Renal cortex interstitium (tissue), 11 donors: ENCODE measurements around the gene RPS19BP1. TPM values are rescaled to one million over a fixed set of nuclear protein-coding genes. Genes with fewer than 3 reads are reported as not detected.

Experiments
- DNase-seq, 11 donors: peaks; one replicate each; pipeline ENCODE4 v3.0.0-alpha.2; 2013; ENCODE audit warnings: low read depth in 9 of 11, low spot score in 4 of 11; ENCODE audit errors: extremely low read depth in 1 of 11
- polyA plus RNA-seq, 3 donors: library from polyadenylated mRNA; unstranded; fragments of 120-200 nt; gene quantifications; one replicate each; pipeline ENCODE4 v1.2.1, GENCODE V29; 2013; ENCODE audit not compliant: insufficient read length in 3 of 3

The RPS19BP1 gene
- polyA plus RNA-seq, 3 donors = 41.3 to 58.4 (median 52.9) TPM

DNA sequence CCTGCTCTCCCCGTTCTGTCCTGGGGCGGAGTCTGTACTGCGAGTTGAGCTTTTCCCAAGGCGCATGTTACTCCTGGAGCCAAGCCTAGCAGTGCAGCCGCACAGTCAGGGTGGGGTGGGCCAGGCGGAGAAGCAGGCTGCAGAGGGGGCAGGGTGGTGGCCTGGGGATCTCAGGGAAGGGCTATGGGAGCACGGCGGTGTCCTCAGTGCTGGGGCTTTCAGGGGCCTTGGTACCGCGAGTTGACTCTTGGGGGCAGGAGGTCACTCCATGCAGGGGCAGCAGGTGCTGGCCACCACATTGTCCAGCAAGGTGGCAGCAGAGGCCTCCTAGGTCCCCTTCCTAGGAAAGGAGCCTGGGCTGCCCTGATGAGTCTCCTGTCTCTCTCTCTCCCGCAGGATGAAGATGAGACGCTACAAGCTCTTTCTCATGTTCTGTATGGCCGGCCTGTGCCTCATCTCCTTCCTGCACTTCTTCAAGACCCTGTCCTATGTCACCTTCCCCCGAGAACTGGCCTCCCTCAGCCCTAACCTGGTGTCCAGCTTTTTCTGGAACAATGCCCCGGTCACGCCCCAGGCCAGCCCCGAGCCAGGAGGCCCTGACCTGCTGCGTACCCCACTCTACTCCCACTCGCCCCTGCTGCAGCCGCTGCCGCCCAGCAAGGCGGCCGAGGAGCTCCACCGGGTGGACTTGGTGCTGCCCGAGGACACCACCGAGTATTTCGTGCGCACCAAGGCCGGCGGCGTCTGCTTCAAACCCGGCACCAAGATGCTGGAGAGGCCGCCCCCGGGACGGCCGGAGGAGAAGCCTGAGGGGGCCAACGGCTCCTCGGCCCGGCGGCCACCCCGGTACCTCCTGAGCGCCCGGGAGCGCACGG, 45.4 kb downstream of the RPS19BP1 start:
- DNase-seq = no peak

DNA sequence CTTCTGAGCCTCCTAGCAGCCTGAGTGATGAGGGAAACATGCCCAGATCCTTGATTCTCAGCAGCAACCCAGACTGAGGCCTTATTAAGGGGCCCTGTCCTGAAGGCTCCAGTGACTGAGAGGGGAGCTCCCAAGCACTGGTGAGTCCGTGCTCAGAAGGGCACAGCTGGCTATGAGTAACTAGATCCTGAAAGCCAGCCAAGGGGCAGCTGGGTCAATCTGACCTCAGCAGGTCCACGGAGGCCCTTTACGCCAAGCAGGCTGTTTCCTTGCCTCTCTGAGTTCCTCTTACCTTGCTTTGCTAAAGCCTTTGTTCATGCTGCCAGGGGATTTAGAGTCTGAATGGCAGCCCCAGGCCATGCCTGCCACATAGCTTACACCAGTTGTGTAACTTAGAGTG, 49.8 kb downstream of the RPS19BP1 start:
- no peak for DNase-seq

DNA sequence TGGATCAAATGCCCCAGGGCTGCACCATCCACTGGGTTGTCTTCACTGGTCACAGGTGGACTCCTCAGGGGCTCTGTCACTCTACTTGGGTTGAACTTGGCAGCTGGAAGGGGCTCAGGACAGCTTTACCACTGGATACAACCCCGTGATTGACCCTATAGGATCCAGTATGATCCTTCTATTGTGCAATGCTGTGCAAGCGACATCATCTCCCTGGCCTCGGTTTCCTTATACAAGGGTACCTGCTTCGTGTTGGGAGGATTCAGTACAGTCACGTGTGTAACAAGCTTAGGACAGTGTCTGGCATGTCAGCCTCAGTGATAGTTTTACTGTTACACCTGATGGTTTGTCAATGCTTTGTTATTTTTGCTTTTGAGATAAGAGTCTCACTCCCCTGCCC, 51.0 kb downstream of the RPS19BP1 start:
- no peak for DNase-seq

DNA sequence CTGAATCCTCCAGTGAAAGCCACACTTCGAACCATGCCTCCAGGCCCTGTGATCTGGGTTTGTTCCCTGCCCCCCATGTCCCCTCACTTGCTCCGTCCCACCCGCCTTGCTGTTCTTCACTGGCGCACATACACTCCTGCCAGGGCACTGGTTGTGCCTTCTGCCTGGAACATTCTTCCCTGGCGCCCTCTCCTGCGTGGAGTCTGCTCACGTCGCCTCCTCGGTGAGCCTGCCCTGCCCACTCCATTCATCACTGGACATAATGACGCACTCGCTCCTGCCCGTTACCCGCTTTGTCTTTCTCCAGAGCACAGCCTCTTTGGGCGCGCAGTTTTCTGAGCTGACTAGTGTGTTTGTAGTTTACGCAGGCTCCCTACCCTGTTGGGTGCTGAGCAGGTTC, 51.5 kb downstream of the RPS19BP1 start:
- DNase-seq = no peak

DNA sequence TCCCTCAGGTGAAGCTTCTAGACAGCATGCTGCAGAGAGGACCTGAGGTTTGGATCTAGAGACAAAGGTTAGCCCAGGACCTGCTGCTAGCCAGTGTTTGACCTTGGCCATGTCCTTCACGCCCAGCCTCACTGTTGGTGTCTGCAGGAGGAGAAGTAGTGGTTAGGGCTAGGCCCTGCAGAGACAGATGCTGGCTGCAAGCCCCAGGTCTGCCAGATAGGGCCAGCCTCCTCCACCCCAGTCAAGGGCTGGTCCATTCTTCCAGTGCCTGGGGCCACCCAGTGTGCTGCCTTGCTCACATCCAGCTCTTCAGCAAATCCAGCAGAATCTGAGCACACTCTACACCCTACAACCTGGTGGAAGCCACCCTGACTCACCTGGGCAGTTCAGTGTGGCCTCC, 52.0 kb downstream of the RPS19BP1 start:
- DNase-seq = no peak

DNA sequence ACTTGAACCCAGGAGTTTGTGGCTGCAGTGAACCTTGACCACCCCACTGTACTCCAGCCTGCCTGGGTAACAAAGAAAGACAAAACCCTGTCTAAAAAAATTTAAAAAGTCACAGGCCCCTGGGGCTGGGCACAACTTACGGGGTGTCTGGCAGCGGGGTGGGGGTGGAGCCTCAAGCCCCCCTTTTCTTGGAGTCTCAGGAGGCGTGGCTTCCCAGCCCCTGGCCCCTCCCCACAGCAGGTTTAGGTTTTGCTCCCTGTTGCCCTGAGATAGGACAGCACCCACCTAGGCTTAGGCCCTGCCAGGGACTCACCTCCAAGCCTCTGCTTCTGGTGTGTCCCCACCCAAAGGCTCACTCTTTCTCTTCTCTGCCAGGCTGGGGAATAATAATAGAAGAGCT, 53.3 kb downstream of the RPS19BP1 start:
- DNase-seq = no peak

Other genes starting within 250 kb of the RPS19BP1 start
- gene RPL3, start 213.1 kb downstream of the RPS19BP1 start, polyA plus RNA-seq = 1,000 to 10,000 TPM; 2,961 to 3,304 (median 3,137) TPM
- 10 to 100 TPM; 15.7 to 28.4 (median 23.7) TPM for gene SYNGR1, start 182.8 kb downstream of the RPS19BP1 start, polyA plus RNA-seq
- 10 to 100 TPM; 21.1 to 33.0 (median 30.7) TPM for gene TAB1, start 133.0 kb downstream of the RPS19BP1 start, polyA plus RNA-seq
- 10 to 100 TPM; 20.8 to 33.3 (median 22.0) TPM for gene MGAT3, start 75.7 kb downstream of the RPS19BP1 start, polyA plus RNA-seq
- 10 to 100 TPM; 32.3 to 36.0 (median 34.8) TPM for gene MIEF1, start 30.5 kb downstream of the RPS19BP1 start, polyA plus RNA-seq
- 100 to 1,000 TPM; 260 to 282 (median 267) TPM for gene ATF4, start 12.2 kb downstream of the RPS19BP1 start, polyA plus RNA-seq
- under 1 TPM; 0.09 to 0.10 (median 0.09) TPM for gene CACNA1I, start 38.0 kb upstream of the RPS19BP1 start, polyA plus RNA-seq